Putamen (tissue), 1 donor: Measurements from ENCODE around the gene LSM5.
A peak's percentile ranks its signal among the peaks of the same experiment; 100 is the strongest.

ENCODE experiments used
- DNase-seq: peaks from one replicate; pipeline ENCODE4 v3.0.0-alpha.2; 2016; ENCODE audit warnings: low spot score

The LSM5 gene

DNA sequence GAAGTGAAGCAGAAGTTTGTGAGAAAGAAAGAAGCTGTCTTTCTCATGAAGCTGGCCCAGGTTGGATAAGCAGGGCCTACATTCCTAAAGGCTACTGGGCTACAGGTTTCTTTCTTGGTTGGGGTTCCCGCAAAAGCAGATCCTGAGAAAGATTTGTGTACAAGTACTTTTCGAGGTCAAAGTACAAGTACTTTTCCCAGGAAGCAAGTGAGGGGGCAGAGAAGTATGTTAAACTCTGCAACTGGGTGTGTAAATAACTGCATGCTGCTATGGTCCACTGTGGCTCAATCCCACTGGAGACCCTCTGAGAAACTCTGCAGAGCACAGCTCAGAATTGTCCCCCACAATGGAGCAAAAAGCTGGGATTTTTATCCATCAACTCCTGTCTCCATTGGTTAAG, 28.7 kb downstream of the LSM5 start:
- no peak for DNase-seq

DNA sequence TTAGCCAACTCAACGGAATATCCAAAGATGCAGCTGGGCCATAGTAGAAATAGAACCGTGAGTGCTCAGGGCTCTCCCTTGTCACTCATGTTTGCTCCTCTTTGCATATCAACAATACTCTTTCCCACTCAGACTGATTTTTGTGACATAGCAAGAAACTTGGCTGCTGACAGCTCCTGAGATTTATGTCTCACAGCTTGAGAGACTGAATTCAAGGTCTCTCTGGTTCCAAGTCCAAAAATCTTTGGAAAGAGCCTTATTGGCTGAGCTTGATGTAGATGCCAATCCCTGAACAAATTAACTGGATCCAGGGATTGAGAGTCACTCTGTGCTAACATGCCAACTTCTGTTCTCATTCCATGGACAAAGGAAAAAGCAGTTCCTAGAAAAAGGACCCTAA, 30.4 kb downstream of the LSM5 start:
- DNase-seq = no peak

DNA sequence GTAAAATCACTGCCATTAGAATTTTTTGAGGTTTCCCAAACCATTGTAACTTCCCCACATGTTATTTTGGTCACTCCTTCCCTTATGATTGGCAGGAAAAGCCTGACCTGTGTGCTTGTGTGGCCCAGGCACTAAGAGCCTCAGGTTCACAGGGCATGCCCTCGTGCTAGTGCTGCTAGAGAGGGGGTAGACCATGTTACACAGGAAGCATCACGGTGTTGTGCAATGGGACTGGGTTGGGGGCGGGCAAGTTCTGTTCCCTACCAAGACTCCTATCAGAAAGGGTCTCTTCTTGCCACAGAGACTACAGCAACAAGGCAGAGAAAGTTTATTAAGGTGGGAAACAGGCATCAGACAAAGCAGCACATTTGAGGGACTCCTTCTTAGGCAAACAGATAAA, 32.2 kb downstream of the LSM5 start:
- DNase-seq = no peak

DNA sequence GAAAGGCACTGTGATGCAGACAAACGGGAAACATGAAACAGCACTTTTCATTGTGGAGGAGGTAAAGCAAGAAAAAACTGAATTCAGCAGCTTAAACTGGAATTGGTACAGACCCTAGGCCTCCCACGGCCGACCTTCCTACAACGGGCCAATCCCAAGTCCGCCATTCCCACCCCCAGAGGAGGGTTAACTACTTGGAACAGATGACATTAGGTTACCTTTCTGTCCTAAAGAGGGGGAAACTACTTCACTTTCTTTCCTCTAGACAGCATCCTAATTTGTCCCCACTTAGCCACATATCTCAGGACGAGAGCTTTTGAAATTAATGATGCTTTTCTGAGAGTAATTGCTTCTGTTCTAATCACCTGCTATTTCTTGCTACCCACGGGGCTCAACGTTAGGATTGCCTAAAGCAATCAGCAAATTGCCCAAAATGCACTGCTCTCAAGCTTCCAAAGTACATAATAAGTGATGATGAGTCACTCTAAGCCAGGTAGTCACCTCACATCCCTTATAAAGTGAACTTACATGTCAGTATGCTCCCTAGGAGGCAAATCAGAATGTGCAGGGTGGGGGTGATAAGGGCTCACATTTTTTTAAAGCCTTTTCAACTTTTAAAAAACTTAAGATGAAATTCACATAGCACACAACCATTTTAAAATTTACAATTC, 36.7 kb downstream of the LSM5 start:
- peak; percentile 78 for DNase-seq

DNA sequence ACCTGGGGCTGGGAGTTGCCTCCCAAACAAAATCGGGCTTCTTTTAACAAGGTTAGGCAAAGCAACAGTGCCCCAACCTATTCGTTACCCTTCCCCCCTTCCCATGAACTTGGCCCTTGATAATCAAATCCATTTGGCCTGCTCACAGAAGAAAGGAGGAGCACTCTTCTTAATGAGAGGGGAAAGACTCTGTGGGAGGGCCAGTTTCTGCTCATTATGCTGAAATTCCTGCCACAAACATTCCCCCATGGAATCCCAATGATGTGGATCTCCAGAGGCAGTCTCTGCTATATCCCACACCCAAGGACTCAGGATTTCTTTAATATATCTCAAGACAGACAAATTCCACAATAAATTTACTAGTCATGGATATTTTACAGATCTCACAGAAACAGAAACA, 43.0 kb downstream of the LSM5 start:
- no peak for DNase-seq

DNA sequence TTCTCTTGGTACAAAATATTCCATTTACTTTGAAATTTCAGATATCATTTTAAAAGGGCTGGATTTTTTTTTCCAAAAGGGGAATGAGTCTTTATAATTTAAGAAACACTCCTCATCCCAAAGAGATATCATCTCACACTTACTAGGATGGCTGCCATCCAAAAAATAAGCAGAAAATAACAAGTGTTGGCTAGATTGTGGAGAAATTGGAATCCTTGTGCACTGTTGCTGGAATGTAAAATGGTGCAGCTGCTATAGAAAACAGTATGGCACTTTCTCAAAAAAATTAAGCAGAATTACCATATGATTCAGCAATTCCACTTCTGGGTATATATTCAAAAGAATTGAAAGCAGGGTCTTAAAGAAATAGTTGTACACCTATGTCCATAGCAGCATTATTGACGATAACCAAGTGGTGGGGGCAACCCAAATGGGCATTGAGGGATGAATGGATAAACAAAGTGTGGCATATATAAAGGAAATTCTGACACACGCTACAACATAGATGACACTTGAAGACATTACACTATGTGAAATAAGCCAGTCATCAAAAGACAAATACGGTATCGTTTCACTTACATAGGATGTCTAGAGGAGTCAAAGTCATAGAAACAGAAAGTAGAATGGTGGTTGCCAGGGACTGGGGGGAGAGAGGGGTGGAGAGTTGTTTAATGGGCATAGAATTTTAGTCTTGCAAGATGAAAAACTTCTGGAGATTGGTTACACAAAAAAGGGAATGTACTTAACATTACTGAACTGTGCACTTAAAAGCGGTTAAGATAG, 53.8 kb downstream of the LSM5 start:
- no peak for DNase-seq
